Prostate gland (tissue), 2 donors: ENCODE data around the gene ATPAF2.

Experiments used
- CTCF ChIP-seq, 4 experiments: fragments of 200-600 bp in 2 of 4; fragments of 450-650 bp in 2 of 4; sonication (generic) in 2 of 4; IDR thresholded peaks; 1 replicate in 3 of 4; 2 replicates in 1 of 4; pipeline ENCODE4 v1.5.1; 2016 to 2019; ENCODE audit warnings: antibody characterized with exemption in 4 of 4, mild to moderate bottlenecking in 2 of 4, moderate library complexity in 2 of 4
- POLR2A ChIP-seq: fragments of 450-650 bp; IDR thresholded peaks from one replicate; pipeline ENCODE4 v1.6.1; 2016; ENCODE audit warnings: antibody characterized with exemption, mild to moderate bottlenecking

DNA sequence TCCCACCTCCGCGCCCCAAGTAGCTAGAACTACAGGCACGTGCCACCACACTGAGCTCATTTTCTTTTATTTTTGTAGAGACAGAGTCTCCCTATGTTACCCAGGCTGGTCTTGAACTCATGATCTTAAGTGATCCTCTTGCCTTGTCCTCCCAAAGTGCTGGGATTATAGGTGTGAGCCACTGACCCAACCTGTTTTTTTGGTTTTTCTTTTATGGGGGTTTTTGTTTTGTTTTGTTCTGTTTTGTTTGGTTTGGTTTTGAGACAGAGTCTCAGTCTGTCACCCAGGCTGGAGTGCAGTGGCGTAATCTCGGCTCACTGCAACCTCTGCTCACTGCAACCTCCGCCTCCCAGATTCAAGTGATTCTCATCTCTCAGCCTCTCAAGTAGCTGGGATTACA, 16.6 kb upstream of the ATPAF2 start:
- no peak for TF ChIP-seq POLR2A
- no peak for TF ChIP-seq CTCF (IDR thresholded peaks at IDR 0.05)
